ENCODE results near the gene AGBL2. TPM values are rescaled to one million over a fixed set of nuclear protein-coding genes. Genes with fewer than 3 reads are reported as not detected.
A peak's percentile ranks its signal among the peaks of the same experiment; 100 is the strongest.
"Not testable (repeated sequence)": the region's sequence is repeated elsewhere in the genome, so short reads cannot be mapped to it uniquely, and the experiment has no call there.

AGBL2 gene
- total RNA-seq, 1 experiment from 2014 or later, result 0.92 TPM

DNA sequence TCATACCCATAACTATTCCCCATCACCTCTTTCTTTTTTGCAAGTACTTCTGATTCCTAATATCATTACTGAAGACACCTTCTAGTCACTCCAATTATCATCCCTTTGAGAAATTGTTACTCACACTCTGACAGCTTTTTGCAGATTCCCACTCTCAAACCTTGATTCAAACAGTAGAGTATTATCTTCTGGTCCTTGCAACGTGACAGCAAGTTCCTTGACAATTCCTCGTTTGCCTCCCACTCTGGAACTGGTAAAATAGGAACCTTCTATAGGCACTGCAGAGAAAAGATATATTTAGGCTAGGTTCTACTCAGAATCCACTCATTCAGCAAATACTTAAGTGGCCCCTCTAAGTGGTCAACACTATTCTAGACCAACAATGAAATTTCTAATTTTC lies 23.2 kb downstream of the AGBL2 start:
- no peak for DNase-seq (ENCODE audit: low read depth)

DNA sequence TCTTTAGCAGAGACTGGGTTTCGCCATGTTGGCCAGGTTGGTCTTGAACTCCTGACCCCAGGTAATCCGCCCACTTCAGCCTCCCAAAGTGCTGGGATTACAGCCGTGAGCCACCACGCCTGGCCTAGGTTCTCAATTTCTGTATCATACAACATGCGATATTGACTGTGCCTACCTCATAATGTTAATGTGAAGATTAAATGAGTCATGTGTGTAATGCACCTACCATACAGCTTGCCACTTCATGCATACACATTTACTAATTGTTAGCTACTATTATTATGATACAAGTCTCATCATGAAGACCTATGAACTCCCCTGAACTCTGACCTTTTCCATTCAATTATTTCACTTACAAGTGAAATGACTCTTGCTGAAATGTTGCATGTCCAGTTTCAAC lies 25.7 kb downstream of the AGBL2 start:
- no peak for DNase-seq (ENCODE audit: low read depth)

DNA sequence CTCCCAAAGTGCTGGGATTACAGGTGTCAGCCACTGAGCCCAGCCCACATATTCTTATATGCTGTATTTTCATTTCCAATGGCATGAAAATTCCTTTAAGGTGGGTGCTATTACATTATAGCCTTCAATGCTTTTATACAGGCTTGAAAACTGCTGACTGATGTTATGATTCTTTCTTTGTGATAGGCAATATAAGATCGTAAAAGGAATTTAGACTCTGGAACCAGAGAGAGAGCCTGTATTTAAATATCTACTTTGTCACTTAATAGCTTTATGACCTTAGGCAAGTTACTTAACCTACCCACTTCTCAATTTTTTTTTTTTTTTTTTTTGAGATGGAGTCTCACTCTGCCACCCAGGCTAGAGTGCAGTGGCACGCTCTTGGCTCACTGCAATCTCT lies 26.2 kb downstream of the AGBL2 start:
- DNase-seq (ENCODE audit: low read depth), result no peak

DNA sequence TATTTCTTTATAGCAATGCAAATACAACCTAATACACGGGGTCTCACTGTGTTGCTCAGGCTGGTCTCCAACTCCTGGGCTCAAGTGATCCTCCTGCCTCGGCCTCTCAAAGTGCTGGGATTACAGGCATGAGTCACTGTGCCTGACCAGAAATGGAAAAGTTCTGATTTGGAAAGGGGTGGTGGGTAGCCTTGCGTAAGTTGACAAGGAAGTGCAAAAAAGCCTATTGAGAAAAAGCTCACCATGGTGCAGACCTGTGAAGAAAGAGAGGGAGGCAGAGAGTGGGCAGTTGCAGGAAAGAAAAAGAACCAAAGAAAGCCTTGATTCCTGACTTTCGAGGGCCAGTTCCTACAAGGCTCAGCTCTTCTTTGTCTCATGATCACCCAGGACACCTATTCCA lies 27.1 kb downstream of the AGBL2 start:
- no peak for DNase-seq (ENCODE audit: low read depth)

DNA sequence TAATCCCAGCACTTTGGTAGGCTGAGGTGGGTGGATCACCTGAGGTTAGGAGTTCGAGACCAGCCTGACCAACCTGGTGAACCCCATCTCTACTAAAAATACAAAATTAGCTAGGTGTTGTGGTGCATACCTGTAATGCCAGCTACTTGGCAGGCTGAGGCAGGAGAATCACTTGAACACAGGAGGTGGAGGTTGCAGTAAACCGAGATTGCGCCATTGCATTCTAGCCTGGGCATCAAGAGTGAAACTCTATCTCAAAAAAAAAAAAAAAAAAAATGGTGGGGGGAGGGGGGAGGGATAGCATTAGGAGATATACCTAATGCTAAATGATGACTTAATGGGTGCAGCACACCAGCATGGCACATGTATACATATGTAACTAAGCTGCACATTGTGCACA lies 28.5 kb downstream of the AGBL2 start:
- not testable (repeated sequence) for DNase-seq (ENCODE audit: low read depth)

DNA sequence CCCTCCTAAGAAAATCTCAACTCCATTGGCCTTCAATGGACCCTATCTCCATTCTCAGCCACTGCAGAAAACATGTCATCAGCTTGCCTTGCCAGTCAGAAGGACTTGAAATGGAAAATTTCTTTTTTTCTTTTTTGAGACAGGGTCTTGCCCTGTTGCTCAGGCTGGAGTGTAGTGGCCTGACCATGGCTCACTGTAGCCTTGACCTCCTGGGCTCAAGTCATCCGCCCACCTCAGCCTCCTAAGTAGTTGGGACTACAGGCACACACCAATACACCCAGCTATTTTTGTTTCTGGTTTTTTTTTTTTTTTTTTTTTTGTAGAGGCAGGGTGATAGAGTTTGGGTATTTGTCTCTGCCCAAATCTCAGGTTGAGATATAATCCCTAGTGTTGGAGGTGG lies 29.0 kb downstream of the AGBL2 start:
- no peak for DNase-seq (ENCODE audit: low read depth)

DNA sequence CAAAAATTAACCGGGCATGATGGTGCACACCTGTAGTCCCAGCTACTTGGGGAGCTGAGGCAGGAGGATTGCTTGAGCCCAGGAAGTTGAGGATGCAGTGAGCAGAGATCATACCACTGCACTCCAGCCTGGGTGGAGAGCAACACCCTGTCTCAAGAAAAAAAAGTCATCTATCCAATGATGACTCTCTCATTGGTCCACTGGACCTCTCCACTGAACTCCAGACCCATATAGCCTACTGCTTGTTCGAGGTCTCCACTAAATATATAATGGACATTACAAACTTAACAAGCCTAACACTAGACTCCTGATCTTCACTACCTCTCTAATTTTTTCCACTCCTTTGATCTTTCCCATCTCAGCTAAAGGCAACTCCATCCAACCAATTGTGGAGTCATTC lies 39.3 kb downstream of the AGBL2 start:
- DNase-seq (ENCODE audit: low read depth), result no peak

DNA sequence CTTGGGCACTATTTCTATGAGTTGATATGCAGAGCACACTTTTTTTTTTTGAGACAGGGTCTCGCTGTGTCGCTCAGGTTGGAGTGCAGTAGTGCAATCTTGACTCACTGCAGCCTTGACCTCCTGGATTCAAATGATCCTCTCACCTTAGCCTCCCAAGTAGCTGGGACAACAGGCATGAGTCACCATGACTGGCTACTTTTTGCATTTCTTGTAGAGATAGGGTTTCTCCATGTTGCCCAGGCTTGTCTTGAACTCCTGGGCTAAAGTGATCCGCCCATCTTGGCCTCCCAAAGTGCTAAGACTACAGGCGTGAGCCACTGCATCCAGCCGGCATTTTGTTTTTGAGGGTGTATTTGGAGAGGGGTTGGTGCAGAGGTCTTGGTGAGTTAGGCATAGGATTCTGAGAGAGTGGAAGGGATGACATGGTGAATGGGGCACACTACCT lies 42.9 kb downstream of the AGBL2 start:
- DNase-seq (ENCODE audit: low read depth), result peak; percentile 26

DNA sequence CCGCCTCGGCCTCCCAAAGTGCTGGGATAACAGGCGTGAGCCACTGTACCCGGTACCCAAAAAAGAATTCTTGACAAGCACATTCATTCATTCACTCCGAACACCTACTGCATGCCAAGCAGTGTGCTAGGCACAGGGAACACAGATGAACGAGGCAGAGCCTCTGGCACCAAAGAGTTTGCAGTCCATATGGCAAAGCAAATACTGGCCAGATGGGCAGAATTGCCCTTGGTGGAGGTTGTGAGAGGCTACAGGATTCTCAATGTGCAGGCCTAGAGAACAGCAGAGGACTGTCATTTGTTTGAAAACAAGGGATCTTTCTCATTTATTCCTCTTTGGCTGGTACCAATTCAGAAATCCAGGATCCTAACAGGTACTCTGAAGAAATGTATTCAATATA lies 45.3 kb downstream of the AGBL2 start:
- DNase-seq (ENCODE audit: low read depth), result no peak

DNA sequence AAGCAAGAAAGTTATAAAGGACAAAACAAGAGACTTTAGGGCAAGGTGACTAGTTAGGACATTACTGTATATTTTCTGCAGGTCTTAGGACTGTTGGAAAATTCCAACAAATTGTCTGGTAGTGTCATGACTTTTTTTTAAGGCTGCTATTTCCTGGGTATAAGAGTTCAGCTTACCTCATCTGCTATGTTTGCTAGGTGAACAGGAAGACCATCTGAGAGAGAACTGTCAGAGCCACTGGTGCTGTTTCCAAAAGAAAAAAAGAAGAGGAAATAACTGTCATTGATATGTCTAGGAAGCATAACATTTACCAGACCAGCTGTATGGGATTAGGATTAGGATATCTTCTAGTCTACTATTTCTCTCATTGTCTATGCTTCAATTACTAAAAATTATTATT lies 46.5 kb downstream of the AGBL2 start:
- no peak for DNase-seq (ENCODE audit: low read depth)

DNA sequence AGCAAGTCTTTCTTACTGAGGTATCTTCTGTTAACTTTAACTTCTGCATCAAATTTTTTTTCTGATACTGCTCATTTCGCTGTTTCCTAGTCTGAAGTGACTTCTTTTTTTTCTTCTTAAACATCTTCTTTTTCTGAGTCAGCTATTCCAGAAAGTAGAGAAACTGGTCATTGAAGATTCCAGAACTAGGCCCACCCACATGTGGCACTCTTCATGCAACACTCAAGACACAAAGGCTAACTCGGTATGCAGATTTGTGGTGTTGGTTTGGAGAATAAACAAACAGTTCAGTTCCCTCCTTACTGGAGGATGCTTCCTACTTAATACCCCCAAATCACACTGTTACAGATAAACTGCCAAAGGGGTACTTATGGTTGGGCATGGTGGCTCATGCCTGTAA lies 47.6 kb downstream of the AGBL2 start:
- DNase-seq (ENCODE audit: low read depth), result no peak

DNA sequence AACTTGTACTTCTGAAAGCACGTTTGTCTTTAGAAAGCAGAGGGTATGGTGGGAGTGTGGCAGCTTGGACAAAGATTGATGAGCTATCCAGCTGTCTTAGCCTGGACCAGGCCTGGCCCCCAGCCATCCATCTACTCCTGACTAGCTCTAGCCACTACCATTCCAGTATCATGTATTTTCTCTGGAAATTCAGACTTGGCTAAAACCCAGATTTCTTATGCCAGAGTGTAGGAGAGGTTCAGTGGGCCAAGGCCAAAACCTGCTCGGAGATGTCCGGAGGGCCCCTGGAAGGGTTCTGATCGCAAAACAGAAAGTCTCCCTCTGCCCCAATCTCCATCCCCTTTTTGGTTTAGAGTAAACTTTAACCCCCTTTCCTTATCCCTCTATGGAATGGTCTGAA lies 48.0 kb downstream of the AGBL2 start:
- peak; percentile 83 for DNase-seq (ENCODE audit: low read depth)

DNA sequence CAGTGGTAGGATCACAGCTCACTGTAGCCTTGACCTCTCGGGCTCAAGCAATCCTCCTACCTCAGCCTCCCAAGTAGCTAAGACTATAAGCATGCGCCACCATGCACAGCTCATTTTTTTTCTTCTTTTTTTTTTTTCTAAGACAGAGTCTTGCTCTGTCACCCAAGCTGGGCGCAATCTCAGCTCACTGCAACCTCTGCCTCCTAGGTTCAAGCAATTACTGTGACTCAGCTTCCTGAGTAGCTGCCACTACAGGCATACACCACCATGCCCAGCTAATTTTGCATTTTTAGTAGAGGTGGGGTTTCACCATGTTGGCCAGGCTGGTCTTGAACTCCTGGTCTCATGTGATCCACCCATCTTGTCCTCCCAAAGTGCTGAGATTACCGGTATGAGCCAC lies 50.2 kb downstream of the AGBL2 start:
- DNase-seq (ENCODE audit: low read depth), result peak; percentile 31

DNA sequence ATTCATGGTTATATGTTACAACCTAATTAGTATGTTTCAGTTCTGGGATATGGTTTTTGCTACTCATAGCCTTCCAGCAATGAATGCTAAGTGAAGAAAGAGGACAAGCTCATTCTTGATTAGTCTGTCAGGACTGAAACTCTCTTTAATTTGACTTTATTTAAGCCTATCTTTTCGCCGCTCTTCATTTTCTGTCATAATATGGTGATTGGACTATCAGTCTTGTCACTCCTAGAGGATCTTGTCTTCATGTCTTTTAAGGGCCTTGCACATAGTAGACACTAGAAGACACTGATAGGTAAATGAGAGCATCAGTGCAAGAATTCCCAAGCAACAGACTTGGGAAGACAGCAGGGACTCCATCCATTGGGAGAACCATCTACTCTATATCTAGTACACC lies 53.9 kb downstream of the AGBL2 start:
- DNase-seq (ENCODE audit: low read depth), result no peak

DNA sequence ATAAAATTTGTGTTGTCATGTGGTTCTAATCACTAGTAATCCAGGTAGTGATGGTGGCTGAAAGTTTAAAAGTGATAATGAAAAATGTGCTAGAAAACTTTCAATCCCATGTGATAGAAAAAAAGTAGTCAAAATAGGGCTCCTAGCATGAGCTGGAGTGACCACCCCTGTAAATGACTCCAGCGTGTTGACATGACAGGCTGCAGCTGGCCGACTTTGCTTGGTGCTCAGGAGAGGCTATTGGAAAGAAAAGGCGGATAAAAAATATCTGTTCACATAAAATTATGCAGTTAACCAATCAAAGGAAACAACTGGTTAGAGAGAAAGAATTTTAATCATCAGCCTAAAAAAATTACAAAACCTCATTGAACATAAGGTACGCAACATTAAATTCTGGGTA lies 55.9 kb downstream of the AGBL2 start:
- no peak for DNase-seq (ENCODE audit: low read depth)

DNA sequence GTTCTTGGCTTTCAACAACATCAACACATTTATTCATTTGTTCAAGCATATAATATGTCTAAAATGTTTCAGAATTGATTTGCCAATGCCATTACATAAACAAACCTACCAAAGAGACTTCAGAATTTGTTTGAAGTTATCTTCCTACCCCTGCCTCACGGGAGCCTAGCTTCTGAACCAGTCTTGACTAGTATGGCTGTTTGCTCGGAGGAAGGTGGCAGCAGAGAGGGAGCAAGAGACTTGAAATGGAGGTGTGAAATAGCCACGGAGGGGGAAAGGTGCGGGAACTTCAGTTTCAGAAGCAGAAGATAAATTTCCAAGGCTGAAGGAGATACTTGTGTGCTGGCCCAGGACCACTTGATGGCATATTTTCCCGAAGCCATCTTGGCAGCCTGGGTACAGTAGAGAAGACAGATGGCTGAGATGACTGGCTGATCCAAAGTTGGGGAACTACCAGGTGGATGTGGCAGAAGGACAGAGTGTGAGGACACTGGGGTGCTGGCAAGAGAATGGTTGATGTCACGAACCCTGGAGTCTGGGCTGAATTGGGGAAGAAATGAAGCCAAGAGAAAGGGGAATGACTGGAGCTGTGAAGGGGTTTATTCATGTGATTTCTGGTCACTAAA lies 58.8 kb downstream of the AGBL2 start:
- no peak for DNase-seq (ENCODE audit: low read depth)

DNA sequence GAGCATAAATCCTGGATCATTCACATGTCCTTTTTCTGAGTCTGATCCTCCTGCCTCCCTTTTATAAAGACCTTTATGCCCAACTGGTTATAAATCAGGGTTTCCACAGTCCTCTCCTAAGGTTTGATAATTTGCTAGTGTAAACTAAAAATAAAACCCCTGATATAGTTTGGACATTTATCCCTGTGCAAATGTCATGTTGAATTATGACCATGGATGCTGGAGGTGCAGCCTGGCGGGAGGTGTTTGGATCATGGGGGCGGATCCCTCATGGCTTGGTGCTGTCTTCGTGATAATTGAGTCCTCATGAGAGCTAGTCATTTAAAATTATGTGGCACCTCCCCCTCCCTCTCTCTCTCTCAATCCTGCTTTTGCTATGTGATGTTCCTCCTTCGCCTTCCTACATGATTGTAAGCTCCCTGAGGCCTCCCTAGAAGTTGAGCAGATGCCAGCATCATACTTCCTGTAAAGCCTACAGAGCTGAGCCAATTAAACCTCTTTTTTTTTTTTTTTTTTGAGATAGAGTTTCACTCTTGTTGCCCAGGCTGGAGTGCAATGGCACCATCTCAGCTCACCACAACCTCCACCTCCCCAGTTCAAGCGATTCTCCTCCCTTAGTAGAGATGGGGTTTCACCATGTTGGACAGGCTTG lies 63.2 kb downstream of the AGBL2 start:
- no peak for DNase-seq (ENCODE audit: low read depth)

DNA sequence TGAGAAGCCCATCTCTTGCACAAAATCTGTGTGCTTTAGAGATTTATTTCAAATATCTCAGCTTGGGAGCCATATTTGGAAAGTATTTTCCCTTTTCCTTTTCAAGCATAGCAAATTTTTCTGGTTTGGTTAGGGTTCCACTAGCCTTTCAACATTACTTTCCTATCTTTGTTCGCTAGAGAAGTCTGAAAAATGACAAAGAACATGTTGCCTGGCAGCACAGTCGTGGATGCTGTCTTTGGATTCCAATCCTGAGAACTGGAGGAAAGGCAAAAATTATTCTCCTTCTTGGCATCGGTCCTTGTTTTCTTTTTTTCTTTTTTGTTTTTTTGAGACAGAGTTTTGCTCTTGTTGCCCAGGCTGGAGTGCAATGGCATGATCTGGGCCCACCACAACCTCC lies 65.9 kb downstream of the AGBL2 start:
- DNase-seq (ENCODE audit: low read depth), result no peak

DNA sequence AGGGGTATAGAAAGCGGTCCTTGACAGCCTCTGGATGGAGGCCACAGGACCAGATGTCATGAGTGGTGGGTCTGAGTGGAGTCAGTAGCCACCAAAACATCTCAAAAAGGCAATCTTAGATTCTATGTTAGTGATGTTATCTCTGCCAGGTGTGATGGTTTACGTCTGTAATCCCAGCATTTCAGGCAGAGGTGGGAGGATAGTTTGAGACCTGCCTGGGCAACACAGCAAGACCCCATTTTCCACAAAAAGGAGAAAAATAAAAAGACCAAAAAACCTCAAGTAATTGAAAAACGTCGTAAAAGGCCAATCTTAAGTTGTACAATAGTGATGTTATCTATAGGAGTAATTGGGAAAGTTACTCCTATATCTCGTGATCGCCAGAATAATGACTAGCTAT lies 69.2 kb downstream of the AGBL2 start:
- no peak for DNase-seq (ENCODE audit: low read depth)

DNA sequence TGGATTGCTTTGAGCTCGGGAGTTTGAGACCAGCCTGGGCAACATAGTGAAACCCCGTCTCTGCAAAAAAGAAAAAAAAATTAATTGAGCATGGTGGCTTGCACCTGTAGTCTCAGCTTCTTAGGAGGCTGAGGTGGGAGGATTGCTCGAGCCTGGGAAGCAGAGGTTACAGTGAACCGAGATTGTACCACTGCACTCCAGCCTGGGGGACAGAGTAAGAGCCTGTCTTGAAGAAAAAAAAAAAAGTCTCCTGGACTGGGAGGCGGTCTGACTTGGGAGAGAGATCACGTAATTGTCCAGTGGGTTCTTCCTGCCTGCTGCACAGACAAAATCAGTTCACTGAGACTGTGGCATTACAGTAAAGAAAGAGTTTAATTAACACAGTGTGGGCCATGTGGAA lies 69.7 kb downstream of the AGBL2 start:
- DNase-seq (ENCODE audit: low read depth), result no peak

DNA sequence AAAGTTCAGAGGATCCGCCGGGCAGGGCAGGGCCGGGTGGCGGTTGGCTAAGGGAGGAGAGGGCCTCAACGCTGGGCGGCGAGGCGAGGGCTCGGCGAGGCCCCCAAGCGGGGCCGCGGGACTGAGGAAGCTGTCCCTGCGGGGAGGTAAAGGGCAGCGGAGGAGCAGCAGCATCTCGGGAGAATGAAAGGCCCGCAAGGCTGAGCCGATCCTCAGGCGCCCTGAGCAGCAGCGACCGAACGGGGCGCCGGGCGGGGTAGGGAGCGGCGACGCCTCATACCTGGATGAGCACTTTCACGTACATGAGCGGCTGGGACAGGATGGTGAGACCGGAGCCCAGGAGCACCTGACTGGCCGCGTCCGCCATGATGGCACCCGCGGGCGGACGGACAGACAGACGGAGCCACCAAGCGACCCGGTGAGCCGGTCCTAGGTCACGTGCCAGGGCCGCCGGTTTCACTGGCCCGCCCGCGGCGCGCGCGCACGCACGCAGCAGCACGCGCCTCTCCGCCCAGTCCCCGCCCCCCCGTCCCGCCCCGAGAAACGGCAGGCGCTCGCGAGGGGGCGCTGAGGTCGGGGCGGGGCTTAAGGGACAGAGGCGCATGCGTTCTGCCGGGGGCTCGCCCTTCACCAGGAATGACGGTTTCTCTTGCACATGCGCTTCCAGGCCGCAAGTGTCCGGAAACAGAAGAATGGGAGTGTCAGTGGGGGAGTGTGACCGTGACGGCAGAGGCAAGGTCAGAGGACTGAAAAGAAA lies 72.9 kb downstream of the AGBL2 start, which contains the start of gene MTCH2:
TSS of gene MTCH2 (minus strand) at position 461 of the 757 bp plus-strand sequence. CDS start at position 367, 94 bp downstream.
- DNase-seq (ENCODE audit: low read depth), result peak; percentile 96

DNA sequence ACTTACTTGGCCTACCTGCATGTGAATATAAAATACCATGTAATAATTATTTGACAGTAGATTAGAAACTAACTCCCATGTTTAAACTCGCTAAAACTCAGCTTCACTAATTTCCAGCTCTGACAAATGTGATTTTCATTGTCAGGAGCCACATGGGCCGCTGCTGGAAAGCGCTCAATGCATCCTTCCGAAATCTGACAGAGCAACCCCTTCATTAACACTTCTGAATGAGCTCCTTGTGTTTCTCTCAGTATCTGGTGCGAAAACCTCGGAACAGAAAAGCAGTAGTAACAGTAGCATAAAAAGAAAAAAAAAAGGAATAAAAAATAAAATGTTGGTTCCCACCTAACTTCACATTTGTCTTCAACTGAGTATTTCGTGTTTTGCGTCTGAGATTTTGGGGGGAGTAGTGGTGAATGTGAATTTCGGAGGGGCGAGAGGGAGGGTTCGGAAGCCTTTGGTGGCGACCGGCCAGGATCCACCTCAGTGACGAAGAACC lies 73.5 kb downstream of the AGBL2 start:
- DNase-seq (ENCODE audit: low read depth), result no peak

DNA sequence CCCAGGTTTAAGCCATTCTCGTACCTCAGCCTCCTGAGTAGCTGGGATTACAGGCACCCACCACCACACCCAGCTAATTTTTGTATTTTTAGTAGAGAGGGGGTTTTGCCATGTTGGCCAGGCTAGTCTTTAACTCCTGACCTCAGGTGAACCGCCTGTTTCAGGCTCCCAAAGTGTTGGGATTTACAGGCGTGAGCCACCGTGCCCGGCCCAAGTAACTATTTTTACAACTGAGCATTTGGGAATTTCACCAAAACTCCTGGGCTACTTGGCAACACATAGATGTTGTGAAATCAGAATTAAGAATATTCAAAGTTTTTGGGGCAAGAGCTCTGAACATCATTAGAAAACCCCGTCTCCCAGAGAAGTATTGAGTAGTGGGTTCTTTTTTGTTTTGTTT lies 74.7 kb downstream of the AGBL2 start:
- not testable (repeated sequence) for DNase-seq (ENCODE audit: low read depth)

Data from LHCN-M2 (cell line).